ES-I3 (cell line): Measurements from ENCODE around the gene TMOD2.
A peak's percentile ranks its signal among the peaks of the same experiment; 100 is the strongest.

Experiments
- H3K36me3 ChIP-seq: 2 replicates; pipeline ENCODE4 v1.6.1; 2013; ENCODE audit warnings: mild to moderate bottlenecking, low read length, control low read depth, moderate library complexity; ENCODE audit not compliant: insufficient read depth
- H3K4me1 ChIP-seq: 2 replicates; pipeline ENCODE4 v1.6.1; 2013; ENCODE audit warnings: mild to moderate bottlenecking, control low read depth, low read length; ENCODE audit not compliant: insufficient read depth
- H3K9ac ChIP-seq: 2 replicates; pipeline ENCODE4 v1.6.1; 2013; ENCODE audit warnings: low read depth, mild to moderate bottlenecking, low read length, moderate library complexity
- H3K9me3 ChIP-seq: 2 replicates; pipeline ENCODE4 v1.6.1; 2013; ENCODE audit warnings: mild to moderate bottlenecking, low read length, moderate library complexity; ENCODE audit not compliant: control insufficient read depth, insufficient read depth

The TMOD2 gene

GRCh38 chr15:51801391-51801835, 50.0 kb downstream of the TMOD2 start:
- no peaks in the 10 kb centered on the region for H3K9me3 ChIP-seq
- no peak overlapping the region for H3K9ac ChIP-seq
- H3K4me1 ChIP-seq = no peaks in the 10 kb centered on the region
- no peaks in the 10 kb centered on the region for H3K36me3 ChIP-seq

GRCh38 chr15:51802593-51802992, 51.2 kb downstream of the TMOD2 start:
- Histone ChIP-seq H3K4me1 (no peaks in the 10 kb centered on the region), H3K36me3 (no peaks in the 10 kb centered on the region), H3K9ac (no peak overlapping the region), H3K9me3 (no peaks in the 10 kb centered on the region)

GRCh38 chr15:51803965-51804364, 52.6 kb downstream of the TMOD2 start:
- Histone ChIP-seq H3K36me3 (no peaks in the 10 kb centered on the region), H3K9ac (no peak overlapping the region), H3K9me3 (no peaks in the 10 kb centered on the region), H3K4me1 (no peaks in the 10 kb centered on the region)

GRCh38 chr15:51806123-51806522, 54.7 kb downstream of the TMOD2 start:
- H3K4me1 ChIP-seq = no peaks in the 10 kb centered on the region
- no peaks in the 10 kb centered on the region for H3K9me3 ChIP-seq
- H3K9ac ChIP-seq = no peak overlapping the region
- no peaks in the 10 kb centered on the region for H3K36me3 ChIP-seq

GRCh38 chr15:51809457-51809856, 58.1 kb downstream of the TMOD2 start:
- Histone ChIP-seq H3K36me3 (no peaks in the 10 kb centered on the region), H3K4me1 (no peaks in the 10 kb centered on the region), H3K9me3 (no peaks in the 10 kb centered on the region), H3K9ac (no peak overlapping the region)

DNA sequence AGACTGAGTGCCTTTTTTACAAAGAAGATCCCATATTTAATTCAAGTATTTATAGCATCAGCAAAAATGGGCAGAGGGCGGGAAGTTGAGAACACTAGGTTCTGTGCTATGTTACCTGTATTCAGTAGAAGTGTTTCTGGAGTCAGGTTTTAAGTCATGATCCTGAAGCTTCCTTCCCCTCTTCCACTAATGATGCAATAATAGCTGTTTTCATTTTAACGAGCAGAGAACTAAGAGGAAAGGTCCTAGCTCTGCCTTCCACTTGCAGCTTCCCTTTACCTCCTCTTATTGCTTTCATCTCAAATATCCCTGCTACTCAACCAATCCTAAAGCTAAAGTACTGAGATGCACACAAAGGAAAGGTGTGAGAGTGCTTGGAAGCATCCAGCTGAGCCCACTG, 61.2 kb downstream of the TMOD2 start:
- Histone ChIP-seq H3K4me1 (no peaks in the 10 kb centered on the region), H3K36me3 (no peaks in the 10 kb centered on the region), H3K9me3 (no peaks in the 10 kb centered on the region)

DNA sequence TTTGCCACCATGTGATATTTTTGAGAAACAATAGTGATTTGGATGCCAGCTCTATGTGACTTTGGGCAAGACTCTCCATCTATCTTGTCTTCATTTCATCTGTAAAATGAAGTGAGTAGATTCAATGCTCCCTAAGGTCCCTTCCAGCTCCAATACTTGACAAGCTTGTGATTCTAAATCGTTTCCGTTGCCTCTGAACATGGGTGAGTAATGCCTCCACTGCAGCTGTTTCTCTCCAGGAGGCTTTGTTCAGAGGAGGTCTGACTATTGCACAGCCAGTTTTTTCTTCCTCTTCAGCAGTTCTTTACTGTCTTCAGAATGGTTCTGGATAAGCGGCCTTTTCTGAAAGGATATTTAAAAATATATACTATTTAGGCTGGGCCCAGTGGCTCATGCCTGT, 63.2 kb downstream of the TMOD2 start:
- no peak overlapping the region for H3K9ac ChIP-seq
- H3K4me1 ChIP-seq = peaks cover 5% of the 10 kb centered on the region; the same call in 1 of the 2 replicates
- H3K9me3 ChIP-seq = no peaks in the 10 kb centered on the region
- no peaks in the 10 kb centered on the region for H3K36me3 ChIP-seq

More for the DNA sequence above, 61.2 kb downstream of the TMOD2 start:
- no peak overlapping the region; the same call in 1 of the 2 replicates for H3K9ac ChIP-seq

GRCh38 chr15:51816611-51817010, 65.2 kb downstream of the TMOD2 start:
- no peaks in the 10 kb centered on the region for H3K36me3 ChIP-seq
- peaks cover 5% of the 10 kb centered on the region for H3K9me3 ChIP-seq
- H3K9ac ChIP-seq = no peak overlapping the region
- H3K4me1 ChIP-seq = peaks cover 5% of the 10 kb centered on the region; the same call in 1 of the 2 replicates

GRCh38 chr15:51818150-51818549, 66.8 kb downstream of the TMOD2 start:
- H3K36me3 ChIP-seq = no peaks in the 10 kb centered on the region
- peaks cover 6% of the 10 kb centered on the region for H3K9me3 ChIP-seq
- H3K9ac ChIP-seq = no peak overlapping the region
- H3K4me1 ChIP-seq = peaks cover 5% of the 10 kb centered on the region; the same call in 1 of the 2 replicates

GRCh38 chr15:51825698-51826097, 74.3 kb downstream of the TMOD2 start:
- Histone ChIP-seq H3K9me3 (peaks cover 6% of the 10 kb centered on the region), H3K36me3 (no peaks in the 10 kb centered on the region), H3K4me1 (peaks cover under 1% of the 10 kb centered on the region; the same call in 1 of the 2 replicates), H3K9ac (no peak overlapping the region)

DNA sequence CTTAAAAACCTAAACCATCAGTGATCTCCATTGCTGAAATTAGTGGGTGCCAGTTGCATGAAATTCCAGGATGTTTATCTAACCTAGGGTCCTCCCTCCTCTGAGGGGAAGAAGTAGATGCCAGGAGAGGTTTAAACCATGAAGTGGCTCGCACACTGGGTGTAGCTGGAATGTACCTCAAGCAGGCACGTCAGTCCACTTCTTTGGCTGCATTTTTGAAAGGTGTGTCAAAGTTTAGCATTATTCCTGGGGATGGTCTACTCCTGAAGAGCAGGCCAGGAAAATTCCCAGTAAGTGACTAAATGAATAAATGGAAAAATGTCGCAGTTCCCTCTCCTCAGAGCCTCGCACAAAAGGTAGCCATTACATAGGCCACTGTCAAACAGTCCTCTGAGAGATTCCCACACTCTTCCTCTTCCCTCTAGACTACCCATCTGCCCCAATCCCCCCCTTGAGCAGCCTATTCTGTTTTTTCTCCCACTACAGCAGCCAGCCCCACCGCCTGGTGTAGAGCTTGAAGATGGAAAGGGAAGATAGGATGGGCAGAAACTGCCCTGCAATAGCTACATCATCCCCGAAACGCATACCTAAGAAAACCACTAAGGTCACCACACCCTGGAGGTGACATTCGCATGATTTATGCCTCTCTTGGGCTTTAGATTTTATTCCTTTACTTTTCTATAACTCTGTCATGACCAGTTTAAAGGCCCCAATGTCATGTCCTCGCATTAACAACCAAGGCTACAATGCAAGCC, 77.4 kb downstream of the TMOD2 start:
- Histone ChIP-seq H3K4me1 (peaks cover 8% of the 10 kb centered on the region; the same call in 1 of the 2 replicates), H3K9me3 (no peaks in the 10 kb centered on the region), H3K9ac (peak overlapping the region; percentile 62; the same call in 1 of the 2 replicates), H3K36me3 (no peaks in the 10 kb centered on the region)

GRCh38 chr15:51829376-51830275, 78.2 kb downstream of the TMOD2 start, which contains the start of gene TMOD3:
TSS of gene TMOD3 (plus strand) at chr15:51829653. CDS start at chr15:51862885, 33,232 bp downstream.
- Histone ChIP-seq H3K4me1 (peaks cover 8% of the 10 kb centered on the region; the same call in 1 of the 2 replicates), H3K9ac (peak within 1 kb of the TSS; percentile 62), H3K36me3 (no peaks in the 10 kb centered on the region), H3K9me3 (no peaks in the 10 kb centered on the region)

GRCh38 chr15:51830276-51830806, 78.9 kb downstream of the TMOD2 start:
- H3K4me1 ChIP-seq = peaks cover 8% of the 10 kb centered on the region; the same call in 1 of the 2 replicates
- no peaks in the 10 kb centered on the region for H3K9me3 ChIP-seq
- H3K36me3 ChIP-seq = no peaks in the 10 kb centered on the region
- H3K9ac ChIP-seq = peak overlapping the region; percentile 62

GRCh38 chr15:51833772-51834171, 82.4 kb downstream of the TMOD2 start:
- Histone ChIP-seq H3K4me1 (peaks cover 17% of the 10 kb centered on the region), H3K9me3 (no peaks in the 10 kb centered on the region), H3K36me3 (no peaks in the 10 kb centered on the region), H3K9ac (no peak overlapping the region)
